Astrocyte of the cerebellum (primary cell): Measurements from ENCODE around the gene ATG101.

Source experiments
- DNase-seq: peaks from one replicate; pipeline ENCODE4 v3.0.0-alpha.2; 2011; ENCODE audit warnings: low read depth
- H3K4me3 ChIP-seq: 2 replicates; pipeline ENCODE4 v1.5.1; 2011; ENCODE audit warnings: mild to moderate bottlenecking, low read depth, low read length, moderate library complexity
- CTCF ChIP-seq: IDR thresholded peaks from 2 replicates; pipeline ENCODE4 v1.5.1; 2012; ENCODE audit warnings: low read length, low read depth, moderate library complexity, mild to moderate bottlenecking; ENCODE audit errors: missing control alignments
- in situ Hi-C: cut with HindIII; loops from 2 replicates; pipeline ENCODE4 v1.10.0; 2017; ENCODE audit warnings: low sequenced_read_pairs

ATG101 gene

GRCh38 chr12:52080403-52081251, 10.8 kb downstream of the ATG101 start:
- no peak overlapping the region for H3K4me3 ChIP-seq
- no peak for TF ChIP-seq CTCF
- in situ Hi-C loops: no loop called here
- DNase-seq: no peak

- in situ Hi-C loops: no loop called here
- TF ChIP-seq CTCF: no peak
- H3K4me3 ChIP-seq: no peak overlapping the region
- no peak for DNase-seq
Measured at GRCh38 chr12:52081263-52081733, 11.5 kb downstream of the ATG101 start.

- DNase-seq: no peak
- no peak overlapping the region for H3K4me3 ChIP-seq
- in situ Hi-C loops: no loop called here
- TF ChIP-seq CTCF: no peak
Measured at GRCh38 chr12:52082026-52082668, 12.4 kb downstream of the ATG101 start.

GRCh38 chr12:52082669-52082987, 12.8 kb downstream of the ATG101 start:
- TF ChIP-seq CTCF: no peak
- no peak overlapping the region for H3K4me3 ChIP-seq
- no peak for DNase-seq
- in situ Hi-C loops: no loop called here

GRCh38 chr12:52082988-52083637, 13.3 kb downstream of the ATG101 start:
- no peak overlapping the region for H3K4me3 ChIP-seq
- in situ Hi-C loops: no loop called here
- peak; percentile 99 for TF ChIP-seq CTCF
- DNase-seq: no peak

- no peak for DNase-seq
- in situ Hi-C loops: no loop called here
- no peak for TF ChIP-seq CTCF
- H3K4me3 ChIP-seq: no peak overlapping the region
Measured at GRCh38 chr12:52083638-52083996, 13.8 kb downstream of the ATG101 start.
